ENCODE data around the gene FRMD7.
"Not testable (repeated sequence)": the region's sequence is repeated elsewhere in the genome, so short reads cannot be mapped to it uniquely, and the experiment has no call there.

The FRMD7 gene

DNA sequence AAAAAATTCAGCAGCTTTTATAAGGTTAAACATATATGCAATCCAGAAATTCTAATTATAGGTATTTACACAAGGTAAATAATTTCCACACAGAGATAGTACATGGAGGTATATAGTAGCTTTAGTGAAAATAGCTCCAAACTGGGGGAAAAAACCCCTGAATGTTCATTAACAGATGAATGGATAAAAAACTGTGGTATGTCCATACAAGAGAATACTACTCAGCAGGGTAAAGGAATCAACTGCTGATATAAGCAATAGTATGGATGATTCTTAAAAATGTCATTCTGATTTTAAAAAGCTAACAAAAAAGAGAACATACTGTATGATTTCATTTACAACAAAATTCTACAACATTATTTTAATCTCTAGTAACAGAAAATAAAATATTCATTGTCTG is 37.2 kb upstream of the FRMD7 start:
- TF ChIP-seq, protein P1, sequence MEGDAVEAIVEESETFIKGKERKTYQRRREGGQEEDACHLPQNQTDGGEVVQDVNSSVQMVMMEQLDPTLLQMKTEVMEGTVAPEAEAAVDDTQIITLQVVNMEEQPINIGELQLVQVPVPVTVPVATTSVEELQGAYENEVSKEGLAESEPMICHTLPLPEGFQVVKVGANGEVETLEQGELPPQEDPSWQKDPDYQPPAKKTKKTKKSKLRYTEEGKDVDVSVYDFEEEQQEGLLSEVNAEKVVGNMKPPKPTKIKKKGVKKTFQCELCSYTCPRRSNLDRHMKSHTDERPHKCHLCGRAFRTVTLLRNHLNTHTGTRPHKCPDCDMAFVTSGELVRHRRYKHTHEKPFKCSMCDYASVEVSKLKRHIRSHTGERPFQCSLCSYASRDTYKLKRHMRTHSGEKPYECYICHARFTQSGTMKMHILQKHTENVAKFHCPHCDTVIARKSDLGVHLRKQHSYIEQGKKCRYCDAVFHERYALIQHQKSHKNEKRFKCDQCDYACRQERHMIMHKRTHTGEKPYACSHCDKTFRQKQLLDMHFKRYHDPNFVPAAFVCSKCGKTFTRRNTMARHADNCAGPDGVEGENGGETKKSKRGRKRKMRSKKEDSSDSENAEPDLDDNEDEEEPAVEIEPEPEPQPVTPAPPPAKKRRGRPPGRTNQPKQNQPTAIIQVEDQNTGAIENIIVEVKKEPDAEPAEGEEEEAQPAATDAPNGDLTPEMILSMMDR (conservative IDR thresholded peaks at IDR 0.05; ENCODE audit: control insufficient read depth, insufficient read depth, low read depth, low read length) = no peak
- no peak overlapping the region for H3K4me3 ChIP-seq (ENCODE audit: control insufficient read depth, low read depth, low read length)
- DNase-seq (ENCODE audit: low read depth) = no peak

DNA sequence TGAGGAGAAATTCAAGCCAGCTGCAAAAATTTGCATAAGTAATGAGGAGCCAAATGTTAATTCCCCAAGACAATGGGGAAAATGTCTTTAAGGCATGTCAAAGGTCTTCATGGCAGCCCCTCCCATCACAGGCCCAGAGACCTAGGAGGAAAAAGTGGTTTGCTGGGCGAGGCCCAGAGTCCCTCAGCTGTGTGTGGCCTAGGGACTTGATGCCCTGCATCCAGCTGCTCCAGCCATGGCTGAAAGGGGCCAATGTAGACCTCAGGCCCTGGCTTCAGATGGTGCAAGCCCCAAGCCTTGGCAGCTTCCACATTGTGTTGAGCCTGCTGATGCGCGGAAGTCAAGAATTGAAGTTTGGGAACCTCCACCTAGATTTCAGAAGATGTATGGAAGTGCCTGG is 35.3 kb upstream of the FRMD7 start:
- not testable (repeated sequence) for DNase-seq (ENCODE audit: low read depth); H3K4me3 ChIP-seq (ENCODE audit: control insufficient read depth, low read depth, low read length)

DNA sequence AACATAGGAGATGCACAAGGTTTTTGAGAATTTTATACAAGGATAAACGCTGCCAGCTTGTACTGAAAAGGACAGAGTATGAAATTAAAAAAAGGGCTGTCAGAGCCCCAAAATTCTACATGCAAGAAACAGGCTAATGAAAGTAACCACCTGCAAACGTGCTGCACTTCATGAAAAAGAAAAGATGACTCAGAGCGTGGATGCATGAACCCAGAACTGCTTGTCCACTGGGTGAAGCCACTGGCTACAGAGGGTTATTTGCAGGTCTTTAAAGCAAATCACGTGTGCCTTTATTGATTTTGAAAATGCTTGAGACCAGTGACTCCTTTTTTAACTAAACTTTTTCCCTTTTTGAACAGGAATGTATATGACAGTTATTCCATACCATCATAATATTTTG is 25.3 kb upstream of the FRMD7 start:
- no peak for DNase-seq (ENCODE audit: low read depth)
- H3K4me3 ChIP-seq (ENCODE audit: control insufficient read depth, low read depth, low read length) = no peak overlapping the region
- TF ChIP-seq, protein P1 (conservative IDR thresholded peaks at IDR 0.05; ENCODE audit: control insufficient read depth, insufficient read depth, low read depth, low read length) = no peak

DNA sequence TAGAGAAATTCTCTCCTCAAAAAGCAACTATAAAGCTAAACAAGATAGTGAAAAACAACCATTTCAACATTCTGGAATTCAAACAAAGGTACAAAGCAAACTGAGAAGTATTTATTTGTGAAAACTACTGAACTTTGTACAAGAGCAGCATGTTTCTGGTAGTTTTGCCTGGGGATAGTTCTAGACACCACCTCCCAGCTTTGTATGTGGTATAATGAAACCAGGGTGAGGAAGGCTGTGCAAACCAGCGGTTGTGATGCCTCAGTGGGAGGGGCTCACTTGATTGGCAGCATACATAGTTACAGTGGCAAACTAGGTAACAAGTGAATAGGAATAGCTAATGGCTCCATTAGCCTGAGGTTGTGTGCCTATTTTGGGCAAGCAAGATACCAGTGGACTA is 18.6 kb upstream of the FRMD7 start:
- no peak overlapping the region for H3K4me3 ChIP-seq (ENCODE audit: control insufficient read depth, low read depth, low read length)
- no peak for DNase-seq (ENCODE audit: low read depth)
- TF ChIP-seq, protein P1 (conservative IDR thresholded peaks at IDR 0.05; ENCODE audit: control insufficient read depth, insufficient read depth, low read depth, low read length) = no peak

DNA sequence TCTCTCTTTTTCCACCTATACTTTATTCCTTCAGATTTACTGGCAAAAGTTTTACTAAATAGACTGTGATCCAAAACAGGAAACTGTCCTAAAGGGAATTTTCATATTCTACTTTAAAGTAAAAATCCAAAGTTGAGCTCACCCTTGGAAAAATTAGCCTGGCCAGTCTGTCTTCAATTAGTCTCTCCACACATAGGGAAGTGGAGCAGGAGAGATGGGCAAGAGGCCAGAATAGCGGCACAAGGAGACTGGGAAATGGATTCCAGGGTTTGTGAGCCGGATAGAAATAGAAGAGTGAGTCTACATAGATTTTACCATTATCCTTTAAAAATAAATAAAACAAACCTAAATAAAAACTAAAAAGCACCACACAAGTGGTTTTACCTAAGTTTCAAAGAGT is 16.2 kb upstream of the FRMD7 start:
- no peak overlapping the region for H3K4me3 ChIP-seq (ENCODE audit: control insufficient read depth, low read depth, low read length)
- TF ChIP-seq, protein P1 (conservative IDR thresholded peaks at IDR 0.05; ENCODE audit: control insufficient read depth, insufficient read depth, low read depth, low read length) = no peak
- DNase-seq (ENCODE audit: low read depth) = no peak

DNA sequence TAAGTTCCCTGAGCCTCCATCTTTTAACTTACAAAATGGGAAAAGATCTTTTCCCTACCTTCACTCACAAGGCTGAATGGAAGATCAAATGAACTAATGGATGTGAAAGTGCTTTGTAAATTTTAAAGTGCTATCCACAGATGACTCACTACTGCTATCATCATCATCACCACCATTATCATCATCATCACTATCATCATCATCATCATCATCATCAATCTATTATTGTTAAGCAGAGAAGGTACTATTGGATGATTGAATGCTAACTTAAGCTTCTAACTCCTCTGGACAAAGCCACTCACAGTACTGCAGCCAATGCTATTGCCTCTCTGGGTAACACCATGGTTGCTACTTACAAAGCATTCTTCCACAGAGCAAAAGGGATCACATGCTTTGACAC is 1.9 kb downstream of the FRMD7 start:
- no peak overlapping the region for H3K4me3 ChIP-seq (ENCODE audit: control insufficient read depth, low read depth, low read length)
- TF ChIP-seq, protein P1 (conservative IDR thresholded peaks at IDR 0.05; ENCODE audit: control insufficient read depth, insufficient read depth, low read depth, low read length) = no peak
- no peak for DNase-seq (ENCODE audit: low read depth)

DNA sequence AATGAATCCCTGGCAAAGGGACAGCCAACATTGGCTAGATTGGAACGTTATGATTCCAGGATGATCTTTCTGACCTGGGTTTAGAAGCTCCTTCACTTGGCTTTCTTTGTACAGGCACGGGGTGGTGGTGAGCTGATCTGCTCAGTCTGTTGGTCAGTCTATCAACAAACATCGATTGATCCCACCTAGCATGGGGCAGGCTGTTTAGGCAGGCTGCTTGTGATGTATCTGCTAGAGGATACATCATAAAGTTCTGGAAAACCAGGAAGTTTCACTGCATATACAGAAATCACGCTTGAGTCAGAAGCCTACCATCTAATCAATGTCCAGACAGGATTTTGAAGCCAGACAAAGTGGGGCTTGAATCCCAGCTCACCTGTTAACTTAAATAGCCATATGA is 6.9 kb downstream of the FRMD7 start:
- no peak for DNase-seq (ENCODE audit: low read depth)
- H3K4me3 ChIP-seq (ENCODE audit: control insufficient read depth, low read depth, low read length) = no peak overlapping the region
- TF ChIP-seq, protein P1 (conservative IDR thresholded peaks at IDR 0.05; ENCODE audit: control insufficient read depth, insufficient read depth, low read depth, low read length) = no peak

Measured in fibroblast of mammary gland (primary cell).